Muscle of leg (tissue), 11 donors: ENCODE results near the gene SARS1. TPM values are rescaled to one million over a fixed set of nuclear protein-coding genes. Genes with fewer than 3 reads are reported as not detected.

ENCODE experiments used
- DNase-seq: peaks from one replicate; pipeline ENCODE4 v3.0.0; 2013
- H3K27ac ChIP-seq: one replicate; pipeline ENCODE4 v1.5.1; 2013; ENCODE audit warnings: mild to moderate bottlenecking, low read length, control low read depth
- H3K27me3 ChIP-seq: one replicate; pipeline ENCODE4 v1.6.1; 2013; ENCODE audit warnings: low read length; ENCODE audit not compliant: control insufficient read depth, insufficient read depth
- H3K36me3 ChIP-seq: one replicate; pipeline ENCODE4 v1.6.1; 2013; ENCODE audit warnings: low read length; ENCODE audit not compliant: control insufficient read depth, insufficient read depth
- H3K4me1 ChIP-seq: one replicate; pipeline ENCODE4 v1.6.1; 2013; ENCODE audit warnings: low read length; ENCODE audit not compliant: control insufficient read depth, insufficient read depth
- H3K4me3 ChIP-seq: one replicate; pipeline ENCODE4 v1.5.1; 2013; ENCODE audit warnings: low read length, control low read depth
- H3K9me3 ChIP-seq: replicated peaks from 2 replicates; pipeline ENCODE4 v1.6.1; 2013; ENCODE audit warnings: low read depth, low read length; ENCODE audit not compliant: control insufficient read depth
- WGBS: methylation state at CpG from one replicate; pipeline ENCODE4 v1.1.5; 2013; ENCODE audit warnings: missing lambda C conversion rate; ENCODE audit not compliant: insufficient coverage; 5-methylcytosine and 5-hydroxymethylcytosine counted together
- polyA plus RNA-seq, 8 donors: library from polyadenylated mRNA; unstranded; fragments of 120-200 nt; gene quantifications; one replicate each; pipeline versions ENCODE4 v1.2.1 to v1.2.3, GENCODE V29; 2013; ENCODE audit warnings: inconsistent platforms in 1 of 8, low replicate concordance in 1 of 8; ENCODE audit not compliant: insufficient read length in 8 of 8, insufficient read depth in 1 of 8
- total RNA-seq: library from RNA; stranded (reverse); fragments of 120-200 nt; gene quantifications from one replicate; pipeline ENCODE4 v1.2.4, GENCODE V29; 2013

Gene SARS1
- total and polyA plus RNA-seq, 9 donors, result 80.4 to 104 (median 88.0) TPM

- WGBS, result 74% methylated on average over 5 of the region's 5 CpGs
- Histone ChIP-seq H3K27me3 (peaks cover 7% of the 10 kb centered on the region), H3K36me3 (no peaks in the 10 kb centered on the region), H3K4me1 (no peaks in the 10 kb centered on the region), H3K9me3 (no peaks in the 10 kb centered on the region), H3K4me3 (no peak overlapping the region), H3K27ac (no peak overlapping the region)
- no peak for DNase-seq
Measured at GRCh38 chr1:109204484-109204883, 9.2 kb upstream of the SARS1 start.

GRCh38 chr1:109206339-109206738 is 7.4 kb upstream of the SARS1 start:
- H3K36me3 ChIP-seq, result no peaks in the 10 kb centered on the region
- H3K27ac ChIP-seq, result no peak overlapping the region
- no peak overlapping the region for H3K4me3 ChIP-seq
- peaks cover 5% of the 10 kb centered on the region for H3K27me3 ChIP-seq
- H3K9me3 ChIP-seq, result no peaks in the 10 kb centered on the region
- DNase-seq, result no peak
- WGBS, result no CpG with 5 or more reads among the region's 2 CpGs
- H3K4me1 ChIP-seq, result no peaks in the 10 kb centered on the region

GRCh38 chr1:109207467-109208103 is 6.1 kb upstream of the SARS1 start:
- no peak overlapping the region for H3K27ac ChIP-seq
- H3K9me3 ChIP-seq, result no peaks in the 10 kb centered on the region
- H3K36me3 ChIP-seq, result no peaks in the 10 kb centered on the region
- no peaks in the 10 kb centered on the region for H3K4me1 ChIP-seq
- 100% methylated on average over 1 of the region's 7 CpGs for whole genome bisulfite sequencing
- no peak overlapping the region for H3K4me3 ChIP-seq
- H3K27me3 ChIP-seq, result peaks cover 5% of the 10 kb centered on the region
- DNase-seq, result no peak

GRCh38 chr1:109208394-109208793 is 5.3 kb upstream of the SARS1 start:
- no peaks in the 10 kb centered on the region for H3K36me3 ChIP-seq
- H3K9me3 ChIP-seq, result no peaks in the 10 kb centered on the region
- peaks cover 2% of the 10 kb centered on the region for H3K4me1 ChIP-seq
- 75% methylated on average over 3 of the region's 7 CpGs for WGBS
- H3K27me3 ChIP-seq, result peaks cover 5% of the 10 kb centered on the region
- no peak for DNase-seq
- no peak overlapping the region for H3K4me3 ChIP-seq
- no peak overlapping the region for H3K27ac ChIP-seq

GRCh38 chr1:109208836-109209463 is 4.8 kb upstream of the SARS1 start:
- H3K4me3 ChIP-seq, result peak overlapping the region; percentile 7
- H3K4me1 ChIP-seq, result peaks cover 3% of the 10 kb centered on the region
- no peaks in the 10 kb centered on the region for H3K9me3 ChIP-seq
- WGBS, result 66% methylated on average over 4 of the region's 9 CpGs
- H3K36me3 ChIP-seq, result no peaks in the 10 kb centered on the region
- DNase-seq, result peak; percentile 41
- H3K27me3 ChIP-seq, result peaks cover 5% of the 10 kb centered on the region
- H3K27ac ChIP-seq, result peak overlapping the region; percentile 22

GRCh38 chr1:109210058-109210457 is 3.7 kb upstream of the SARS1 start:
- peaks cover 3% of the 10 kb centered on the region for H3K27me3 ChIP-seq
- H3K36me3 ChIP-seq, result no peaks in the 10 kb centered on the region
- H3K4me3 ChIP-seq, result no peak overlapping the region
- no peak for DNase-seq
- no peak overlapping the region for H3K27ac ChIP-seq
- WGBS, result 76% methylated on average over 4 of the region's 8 CpGs
- no peaks in the 10 kb centered on the region for H3K9me3 ChIP-seq
- peaks cover 5% of the 10 kb centered on the region for H3K4me1 ChIP-seq

- Histone ChIP-seq H3K4me3 (peak overlapping the region; percentile 99), H3K27ac (peak overlapping the region; percentile 66), H3K4me1 (peaks cover 9% of the 10 kb centered on the region), H3K9me3 (no peaks in the 10 kb centered on the region), H3K27me3 (no peaks in the 10 kb centered on the region), H3K36me3 (no peaks in the 10 kb centered on the region)
- WGBS, result 14% methylated on average over 6 of the region's 10 CpGs
- no peak for DNase-seq
Measured at GRCh38 chr1:109213345-109213823, 334 bp upstream of the SARS1 start.

- Histone ChIP-seq H3K27ac (peak overlapping the region; percentile 95), H3K4me3 (peak overlapping the region; percentile 99), H3K9me3 (no peaks in the 10 kb centered on the region), H3K27me3 (no peaks in the 10 kb centered on the region), H3K4me1 (peaks cover 9% of the 10 kb centered on the region), H3K36me3 (no peaks in the 10 kb centered on the region)
- 10% methylated on average over 9 of the region's 13 CpGs for WGBS
- peak; percentile 82 for DNase-seq
Measured at GRCh38 chr1:109214695-109215623, 1.2 kb downstream of the SARS1 start.

GRCh38 chr1:109216662-109217061 is 2.9 kb downstream of the SARS1 start:
- no peak for DNase-seq
- H3K27ac ChIP-seq, result no peak overlapping the region
- H3K4me1 ChIP-seq, result peaks cover 9% of the 10 kb centered on the region
- no peak overlapping the region for H3K4me3 ChIP-seq
- H3K36me3 ChIP-seq, result no peaks in the 10 kb centered on the region
- no peaks in the 10 kb centered on the region for H3K27me3 ChIP-seq
- no peaks in the 10 kb centered on the region for H3K9me3 ChIP-seq
- 95% methylated on average over 2 of the region's 4 CpGs for WGBS

GRCh38 chr1:109218516-109218915 is 4.8 kb downstream of the SARS1 start:
- H3K27ac ChIP-seq, result no peak overlapping the region
- 70% methylated on average over 3 of the region's 3 CpGs for WGBS
- no peaks in the 10 kb centered on the region for H3K9me3 ChIP-seq
- H3K36me3 ChIP-seq, result peaks cover under 1% of the 10 kb centered on the region
- no peak for DNase-seq
- H3K4me1 ChIP-seq, result peaks cover 6% of the 10 kb centered on the region
- no peaks in the 10 kb centered on the region for H3K27me3 ChIP-seq
- no peak overlapping the region for H3K4me3 ChIP-seq
